Parietal lobe (tissue), 2 donors: ENCODE measurements around the gene CCNG1. TPM values are rescaled to one million over a fixed set of nuclear protein-coding genes. Genes with fewer than 3 reads are reported as not detected.

Source experiments
- small RNA-seq: library from RNA; depleted of rRNA; stranded (forward); fragments of <200 nt; gene quantifications from one replicate; pipeline ENCODE3, GENCODE V24; 2014; ENCODE audit warnings: low replicate concordance
- total RNA-seq: library from RNA; depleted of rRNA; stranded (reverse); fragments of >200 nt; gene quantifications from one replicate; pipeline ENCODE4 v1.2.3, GENCODE V29; 2014

The CCNG1 gene, protein sequence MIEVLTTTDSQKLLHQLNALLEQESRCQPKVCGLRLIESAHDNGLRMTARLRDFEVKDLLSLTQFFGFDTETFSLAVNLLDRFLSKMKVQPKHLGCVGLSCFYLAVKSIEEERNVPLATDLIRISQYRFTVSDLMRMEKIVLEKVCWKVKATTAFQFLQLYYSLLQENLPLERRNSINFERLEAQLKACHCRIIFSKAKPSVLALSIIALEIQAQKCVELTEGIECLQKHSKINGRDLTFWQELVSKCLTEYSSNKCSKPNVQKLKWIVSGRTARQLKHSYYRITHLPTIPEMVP
- total RNA-seq = 76.1 TPM

DNA sequence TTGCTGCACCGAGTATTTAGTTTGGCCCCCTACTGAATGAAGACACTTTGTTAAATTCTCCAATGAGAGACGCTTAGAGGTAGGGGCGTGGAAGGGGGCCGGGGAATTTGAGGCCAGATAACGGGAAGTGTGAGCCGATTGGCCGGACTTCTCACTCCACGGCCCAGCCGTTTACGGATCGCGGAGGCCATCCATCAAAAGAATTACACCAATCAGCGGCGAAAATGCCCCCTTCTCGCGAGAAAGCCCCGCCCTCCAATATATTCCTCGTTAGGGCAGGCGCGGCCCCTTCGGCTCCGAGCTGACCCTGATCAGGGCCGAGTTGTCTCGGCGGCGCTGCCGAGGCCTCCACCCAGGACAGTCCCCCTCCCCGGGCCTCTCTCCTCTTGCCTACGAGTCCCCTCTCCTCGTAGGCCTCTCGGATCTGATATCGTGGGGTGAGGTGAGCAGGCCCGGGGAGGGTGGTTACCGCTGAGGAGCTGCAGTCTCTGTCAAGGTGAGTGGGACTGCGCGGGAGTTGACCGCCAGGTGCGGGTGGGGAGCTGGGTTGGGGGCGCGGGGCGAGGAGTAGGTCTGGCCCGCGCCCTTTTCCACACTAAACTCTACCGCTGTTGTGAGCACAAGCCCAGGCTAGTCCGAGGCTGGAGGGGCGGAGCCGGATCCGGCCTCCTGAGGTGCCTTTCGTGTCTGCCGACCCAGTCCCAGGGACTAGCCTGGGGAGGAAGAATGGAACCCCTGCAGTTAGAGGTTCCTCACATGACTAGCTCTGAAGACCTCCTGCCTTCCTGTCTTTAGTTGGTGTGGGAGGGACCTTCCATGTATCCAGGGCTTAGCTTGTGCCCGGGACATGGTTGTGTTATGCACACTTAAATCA lies at the start of gene CCNG1:
Gene CCNG1 (plus strand): TSS at position 287 of the 874 bp plus-strand sequence. CDS start 1,662 bp downstream, outside the sequence.

DNA sequence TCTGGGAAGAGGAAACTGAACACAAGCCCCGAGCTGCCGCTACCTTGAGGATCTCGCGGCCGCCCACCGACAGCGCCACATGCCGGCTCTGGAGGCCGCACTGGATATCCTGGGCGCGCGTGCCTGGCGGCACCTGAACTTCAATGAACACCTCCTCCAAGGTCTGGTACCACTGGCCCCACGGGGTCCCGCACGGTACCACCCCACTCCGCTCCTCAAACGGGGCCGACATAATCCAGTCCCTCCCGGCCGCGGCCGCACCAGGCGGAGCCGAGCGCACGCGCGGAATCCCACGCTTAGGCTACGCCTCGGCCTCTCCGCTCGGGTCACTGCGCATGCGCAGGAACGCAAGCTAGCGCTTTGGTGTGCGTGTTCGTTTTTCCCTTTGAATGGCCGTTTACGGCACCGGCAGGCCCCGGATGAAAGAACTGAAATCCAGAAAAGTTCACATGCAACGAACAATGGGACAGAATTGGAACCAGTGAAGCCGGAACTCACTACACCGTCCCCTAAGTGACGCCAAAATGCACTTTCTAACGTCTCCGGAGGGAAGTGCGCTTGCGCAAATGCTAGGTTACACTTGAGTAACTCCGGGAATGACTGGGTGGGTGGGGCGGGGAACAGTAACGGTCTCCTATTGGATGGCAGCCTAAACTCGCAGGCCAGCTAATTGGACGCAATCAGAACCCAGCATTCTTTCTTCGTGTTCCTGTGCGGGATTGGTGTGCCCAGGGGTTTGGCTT lies 22.6 kb downstream of the CCNG1 start, which contains the start of gene NUDCD2:
Gene NUDCD2 (minus strand): TSS at position 284 of the 743 bp plus-strand sequence. CDS start 52 bp downstream, at position 232.

DNA sequence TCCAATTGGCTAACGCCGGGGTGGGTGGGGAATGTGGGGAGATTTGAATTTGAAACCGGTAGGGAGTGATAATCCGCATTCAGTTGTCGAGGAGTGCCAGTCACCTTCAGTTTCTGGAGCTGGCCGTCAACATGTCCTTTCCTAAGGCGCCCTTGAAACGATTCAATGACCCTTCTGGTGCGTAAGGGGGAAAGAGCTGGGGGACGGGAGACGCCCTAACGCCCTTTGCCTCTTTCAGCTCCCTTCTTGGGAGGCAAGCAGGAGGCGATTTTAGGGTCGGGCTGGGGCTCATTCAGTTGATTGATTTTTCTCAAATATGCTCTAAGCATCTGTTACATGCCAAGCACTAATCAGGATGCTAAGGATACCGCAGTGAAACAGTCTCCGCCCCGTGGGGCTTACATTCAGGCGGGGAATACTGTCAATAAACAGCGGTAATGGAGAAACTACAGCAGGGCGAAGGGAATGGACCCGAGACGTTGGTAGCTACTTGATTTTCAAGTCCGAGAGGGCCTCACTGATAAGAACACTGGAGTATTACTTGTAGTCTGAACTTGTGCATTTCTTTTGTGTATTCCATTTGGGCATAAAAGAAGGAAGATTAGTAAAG lies 23.3 kb downstream of the CCNG1 start, which contains the start of gene HMMR:
Gene HMMR (plus strand): TSS at position 71 of the 610 bp plus-strand sequence. CDS start 61 bp downstream, at position 132.

Small RNA genes lying within 50 kb of the gene (small RNA-seq; reads per million reads assigned to genes)
- not detected for gene AC008723.1

Other genes starting within 250 kb of the CCNG1 start
- 24.7 TPM for gene NUDCD2, start 22.5 kb downstream of the CCNG1 start, total RNA-seq
- gene HMMR, start 23.0 kb downstream of the CCNG1 start, total RNA-seq = 3.8 TPM
- gene MAT2B, start 68.0 kb downstream of the CCNG1 start, total RNA-seq = 34.1 TPM